AG04449 (cell line): ENCODE results near the gene OR52E6.

Experiments used
- CTCF ChIA-PET: fragments of 350-600 bp; formaldehyde crosslinking; extraction: SDS; loops from one replicate; lab custom pipeline; 2021; ENCODE audit warnings: antibody characterized with exemption; lab: Yijun Ruan, JAX
- POLR2A ChIA-PET: fragments of 400-600, 350-600 bp; formaldehyde crosslinking; extraction: SDS; loops from one replicate; lab custom pipeline; 2020; ENCODE audit warnings: antibody characterized with exemption, inconsistent platforms; lab: Yijun Ruan, JAX
- DNase-seq: peaks from one replicate; pipeline ENCODE4 v3.0.0-alpha.2; 2010; ENCODE audit warnings: low read depth, low spot score
- H3K4me3 ChIP-seq: 2 replicates; pipeline ENCODE4 v1.5.1; 2011; ENCODE audit warnings: low read depth, mild to moderate bottlenecking, control low read depth, low read length
- CTCF ChIP-seq: IDR thresholded peaks from one replicate; pipeline ENCODE4 v1.5.1; 2011; ENCODE audit warnings: mild to moderate bottlenecking, moderate library complexity, low read length, control low read depth, inconsistent platforms; ENCODE audit not compliant: insufficient read depth; ENCODE audit errors: missing control alignments

The OR52E6 gene

GRCh38 chr11:5878564-5878963, 36.9 kb upstream of the OR52E6 start:
- no peak for TF ChIP-seq CTCF
- H3K4me3 ChIP-seq: no peak overlapping the region
- CTCF ChIA-PET: no interaction called here
- POLR2A ChIA-PET: no interaction called here
- DNase-seq: no peak

GRCh38 chr11:5865826-5866225, 24.1 kb upstream of the OR52E6 start:
- POLR2A ChIA-PET: no interaction called here
- CTCF ChIA-PET: no interaction called here
- TF ChIP-seq CTCF: no peak
- DNase-seq: no peak
- H3K4me3 ChIP-seq: no peak overlapping the region

- no peak for TF ChIP-seq CTCF
- DNase-seq: no peak
- POLR2A ChIA-PET: no interaction called here
- no peak within 1 kb of the TSS for H3K4me3 ChIP-seq
- CTCF ChIA-PET: no interaction called here
Observed at GRCh38 chr11:5857590-5857989, 15.9 kb upstream of the OR52E6 start, which contains the start of gene OR52E8. Gene OR52E8 (minus strand): TSS chr11:5857690. CDS start chr11:5857690, 0 bp downstream.

GRCh38 chr11:5851002-5851401, 9.3 kb upstream of the OR52E6 start:
- DNase-seq: no peak
- no peak overlapping the region for H3K4me3 ChIP-seq
- TF ChIP-seq CTCF: no peak
- ChIA-PET POLR2A (no interaction called here), CTCF (no interaction called here)

GRCh38 chr11:5847711-5848110, 6.0 kb upstream of the OR52E6 start:
- no peak overlapping the region for H3K4me3 ChIP-seq
- ChIA-PET CTCF (no interaction called here), POLR2A (no interaction called here)
- DNase-seq: no peak
- TF ChIP-seq CTCF: no peak

GRCh38 chr11:5846701-5847100, 5.0 kb upstream of the OR52E6 start:
- ChIA-PET POLR2A (no interaction called here), CTCF (no interaction called here)
- H3K4me3 ChIP-seq: no peak overlapping the region
- no peak for TF ChIP-seq CTCF
- DNase-seq: no peak
